GM18505 (cell line): Measurements from ENCODE around the gene SLC16A11.

Experiments used
- ATAC-seq: cut with Tn5 transposase; IDR thresholded peaks from one replicate; pipeline ENCODE4 v1.9.1; 2021; ENCODE audit not compliant: unreplicated experiment
- POLR2A ChIP-seq: IDR thresholded peaks from 4 replicates; pipeline ENCODE4 v1.6.1; 2011; ENCODE audit warnings: borderline replicate concordance; ENCODE audit not compliant: insufficient read depth, insufficient read length; ENCODE audit errors: extremely low read depth

SLC16A11 gene

DNA sequence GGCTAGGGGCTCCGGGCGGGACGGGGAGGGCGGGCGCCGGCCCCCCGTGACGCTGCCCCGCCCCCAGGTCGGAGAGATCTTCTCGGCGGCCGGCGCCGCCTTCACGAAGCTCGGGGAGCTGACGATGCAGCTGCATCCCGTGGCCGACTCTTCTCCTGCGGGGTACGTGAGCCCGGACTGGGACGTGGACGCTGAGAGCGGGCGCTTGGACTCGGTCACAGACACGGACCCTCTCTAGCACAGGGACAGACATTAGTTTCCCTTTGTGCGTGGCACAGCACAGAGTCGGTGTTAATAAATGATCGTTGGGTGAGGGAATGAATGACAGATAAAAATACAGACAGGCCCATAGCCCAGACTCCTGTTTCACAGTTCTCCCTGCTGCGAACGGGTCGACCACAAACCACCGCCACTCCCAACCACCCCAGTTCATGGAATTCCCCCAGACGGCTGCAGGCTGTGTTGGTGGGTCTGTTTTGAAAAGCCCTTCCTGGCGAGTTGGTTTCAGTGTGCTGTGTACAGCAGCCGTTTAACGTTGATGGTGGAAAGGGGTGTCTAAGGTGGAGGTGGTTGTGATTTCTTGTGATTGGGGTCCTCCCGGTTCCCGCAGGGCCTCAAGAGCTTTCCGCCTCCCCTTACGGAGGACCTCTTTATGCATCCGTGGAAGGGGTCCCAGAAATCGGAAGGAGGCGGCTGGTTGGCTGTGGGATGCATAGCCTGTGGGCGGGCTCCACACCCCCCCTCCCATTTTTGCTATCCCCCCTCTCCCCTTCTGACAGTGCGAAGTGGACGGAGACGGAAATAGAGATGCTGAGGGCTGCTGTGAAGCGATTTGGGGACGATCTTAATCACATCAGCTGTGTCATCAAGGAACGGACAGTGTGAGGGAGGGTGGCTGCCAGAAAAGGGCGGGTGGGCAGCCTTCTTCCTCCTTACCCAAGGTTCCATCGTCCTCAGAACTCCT is 28.6 kb downstream of the SLC16A11 start:
- ATAC-seq = peak; percentile 15
- peak; percentile 81 for TF ChIP-seq POLR2A

DNA sequence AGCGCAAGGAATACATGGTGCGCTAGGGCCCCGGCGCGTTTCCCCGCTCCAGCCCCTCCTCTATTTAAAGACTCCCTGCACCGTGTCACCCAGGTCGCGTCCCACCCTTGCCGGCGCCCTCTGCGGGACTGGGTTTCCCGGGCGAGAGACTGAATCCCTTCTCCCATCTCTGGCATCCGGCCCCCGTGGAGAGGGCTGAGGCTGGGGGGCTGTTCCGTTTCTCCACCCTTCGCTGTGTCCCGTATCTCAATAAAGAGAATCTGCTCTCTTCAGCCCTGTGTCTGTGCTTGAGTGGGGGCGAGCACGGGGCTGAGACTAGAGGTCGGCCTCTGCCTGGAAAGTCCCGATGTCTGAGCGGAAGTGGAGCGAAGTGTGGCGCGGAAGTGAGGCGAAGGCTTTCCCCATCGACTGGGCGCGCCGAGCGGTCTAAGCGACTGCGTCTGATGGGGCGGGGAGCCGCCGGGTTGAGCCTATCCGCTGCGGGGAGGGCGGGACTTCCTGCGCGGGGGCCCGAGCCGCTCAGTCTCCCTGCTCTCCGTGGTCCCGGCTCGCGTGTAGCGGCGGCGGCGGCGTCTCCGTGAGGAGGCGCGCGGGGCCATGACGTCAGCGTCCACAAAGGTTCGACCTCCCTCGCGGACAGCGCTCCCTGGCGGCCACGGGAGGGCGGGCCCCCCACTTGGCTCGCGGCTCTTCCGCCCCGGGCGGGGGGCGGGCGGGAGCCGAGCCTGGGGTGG is 29.5 kb downstream of the SLC16A11 start:
- TF ChIP-seq POLR2A = peak; percentile 92
- peak; percentile 77 for ATAC-seq

- no peak for TF ChIP-seq POLR2A
- ATAC-seq = no peak
These were observed 32.0 kb downstream of the SLC16A11 start for GRCh38 chr17:7011942-7012254.

DNA sequence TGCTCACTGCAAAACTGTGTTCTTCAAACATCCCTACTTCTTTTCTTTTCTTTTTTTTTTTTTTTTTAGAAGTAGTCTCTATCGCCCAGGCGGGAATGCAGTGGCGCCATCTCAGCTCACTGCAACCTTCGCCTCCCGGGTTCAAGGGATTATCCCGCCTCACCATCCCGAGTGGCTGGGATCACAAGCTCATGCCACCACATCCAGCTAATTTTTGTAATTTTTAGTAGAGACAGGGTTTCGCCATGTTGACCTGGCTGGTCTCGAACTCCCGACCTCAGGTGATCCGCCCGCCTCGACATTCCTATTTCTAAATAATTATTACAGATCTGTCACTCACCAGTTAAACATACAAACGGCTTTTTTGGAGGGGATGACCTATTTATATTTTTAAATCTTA is 32.5 kb downstream of the SLC16A11 start:
- TF ChIP-seq POLR2A = no peak

GRCh38 chr17:7010523-7010922 is 33.4 kb downstream of the SLC16A11 start:
- no peak for TF ChIP-seq POLR2A
- ATAC-seq = no peak

More for the DNA sequence above, 32.5 kb downstream of the SLC16A11 start:
- ATAC-seq = no peak

GRCh38 chr17:7007143-7007542 is 36.7 kb downstream of the SLC16A11 start:
- ATAC-seq = no peak
- no peak for TF ChIP-seq POLR2A

DNA sequence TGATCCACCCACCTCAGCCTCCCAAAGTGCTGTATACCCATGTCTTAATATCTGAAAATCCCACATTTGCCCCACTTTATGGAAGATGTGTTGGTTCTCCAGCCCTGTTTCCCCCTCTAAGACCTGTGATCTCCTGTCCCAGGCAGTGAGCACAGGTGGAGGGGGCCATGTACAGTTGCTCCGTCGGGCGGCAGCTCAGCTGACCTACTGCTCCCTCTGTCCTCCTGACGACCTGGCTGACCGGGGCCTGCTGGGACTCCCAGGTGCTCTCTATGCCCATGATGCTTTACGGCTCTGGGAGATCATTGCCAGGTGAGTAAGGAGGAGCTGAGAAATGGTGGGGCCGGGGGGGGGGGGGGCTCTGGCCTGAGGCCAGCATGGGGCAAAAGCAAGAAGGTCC is 38.2 kb downstream of the SLC16A11 start:
- TF ChIP-seq POLR2A = no peak
- ATAC-seq = no peak

GRCh38 chr17:7004398-7005253 is 39.3 kb downstream of the SLC16A11 start:
- no peak for TF ChIP-seq POLR2A
- ATAC-seq = no peak

DNA sequence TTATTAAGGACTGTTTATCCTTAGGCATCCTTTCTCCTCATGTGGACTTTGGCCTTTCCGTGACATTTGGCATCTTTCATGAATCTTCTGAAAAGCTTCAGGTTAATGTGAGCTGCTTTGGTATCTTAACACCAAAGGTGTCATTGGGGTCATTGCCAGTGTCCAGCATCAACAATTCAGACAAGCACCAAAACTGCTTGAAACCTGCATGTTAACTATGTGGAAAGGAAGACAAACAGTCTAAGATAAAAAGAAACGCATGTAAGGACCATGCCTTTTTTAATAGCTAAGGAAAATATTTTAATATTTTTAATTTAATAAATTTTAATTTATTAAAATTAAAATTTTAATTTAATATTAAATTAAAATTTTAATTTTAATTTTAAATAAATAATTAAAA is 40.1 kb downstream of the SLC16A11 start:
- no peak for TF ChIP-seq POLR2A
- no peak for ATAC-seq

- ATAC-seq = no peak
- no peak for TF ChIP-seq POLR2A
These were observed 41.4 kb downstream of the SLC16A11 start for GRCh38 chr17:7002288-7003047.

DNA sequence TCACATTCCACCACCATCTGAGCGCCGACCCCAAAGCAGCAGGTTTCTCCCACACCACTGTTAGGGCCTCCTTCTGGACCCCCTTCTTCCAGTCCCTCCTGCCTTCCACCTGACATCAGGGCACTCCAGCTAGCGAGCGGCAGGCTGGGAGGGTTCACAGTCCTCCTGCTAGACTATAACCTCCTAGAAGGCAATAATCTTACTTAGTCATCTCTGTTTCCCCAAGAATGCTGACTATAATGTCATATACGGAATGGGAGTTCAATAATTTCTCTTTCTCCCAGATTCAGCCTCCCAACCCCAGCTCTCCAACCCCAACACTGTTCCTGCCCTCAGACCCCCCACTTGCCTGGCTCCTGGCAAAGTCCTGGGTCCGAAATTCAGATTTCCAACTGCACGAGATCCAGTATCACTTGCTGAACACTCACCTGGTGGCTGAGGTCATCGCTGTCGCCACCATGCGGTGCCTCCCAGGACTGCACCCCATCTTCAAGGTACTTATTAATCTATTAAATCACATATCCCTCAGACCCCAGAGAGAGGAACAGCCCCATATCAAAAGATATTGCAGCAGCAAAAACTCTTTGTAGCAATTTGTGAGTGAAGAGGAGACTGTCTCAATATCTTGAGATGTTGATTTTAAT is 42.5 kb downstream of the SLC16A11 start:
- no peak for TF ChIP-seq POLR2A
- no peak for ATAC-seq
